OCI-LY7 (cell line): ENCODE data around the gene ZDHHC21.

Source experiments
- CTCF ChIP-seq: fragments of 200-600 bp; sonication (generic); conservative IDR thresholded peaks from 2 replicates; pipeline ENCODE4 v1.5.1; 2014; ENCODE audit warnings: mild to moderate bottlenecking, antibody characterized with exemption, low read length, moderate library complexity, mixed read lengths
- EZH2phosphoT487 ChIP-seq: fragments of 200-600 bp; sonication (generic); IDR thresholded peaks from 2 replicates; pipeline ENCODE4 v1.6.1; 2018; ENCODE audit warnings: low read depth, borderline replicate concordance, mild to moderate bottlenecking, mixed run types, antibody characterized with exemption, low read length, moderate library complexity, mixed read lengths

- no peak for TF ChIP-seq CTCF
- TF ChIP-seq EZH2phosphoT487 = no peak
Measured at GRCh38 chr9:14702200-14702720, 9.0 kb upstream of the ZDHHC21 start.
